ENCODE results near the gene ARHGEF19. TPM values are rescaled to one million over a fixed set of nuclear protein-coding genes. Genes with fewer than 3 reads are reported as not detected.
A peak's percentile ranks its signal among the peaks of the same experiment; 100 is the strongest.
"Not testable (repeated sequence)": the region's sequence is repeated elsewhere in the genome, so short reads cannot be mapped to it uniquely, and the experiment has no call there.

The ARHGEF19 gene
- total and polyA plus RNA-seq, 11 donors, result 0.97 to 3.8 (median 2.3) TPM

GRCh38 chr1:16164213-16165072 is 48.0 kb downstream of the ARHGEF19 start:
- TF ChIP-seq CTCF (IDR thresholded peaks at IDR 0.05), result no peak
- TF ChIP-seq POLR2A (IDR thresholded peaks at IDR 0.05), result no peak
- Histone ChIP-seq H3K4me3 (no peak overlapping the region), H3K27ac (peak overlapping the region in 3 of 12 donors; percentile 15 to 62 (median 57)), H3K36me3 (no peaks in the 10 kb centered on the region), H3K27me3 (peaks cover 0 to 12% (median 0%) of the 10 kb centered on the region in 9 donors), H3K4me1 (peaks cover 0 to 31% (median 16%) of the 10 kb centered on the region in 12 donors), H3K9me3 (no peaks in the 10 kb centered on the region)
- peak in 3 of 4 donors; percentile 36 to 52 (median 43) for ATAC-seq
- WGBS, 4 donors, result 57 to 67% (median 61%) methylated on average over 14 to 17 of the region's 17 CpGs
- peak in 1 of 5 donors; percentile 59 for DNase-seq
- intact Hi-C loops (cut with DNase I), result no loop called here

GRCh38 chr1:16163608-16164212 is 48.7 kb downstream of the ARHGEF19 start:
- DNase-seq; H3K4me3 ChIP-seq; H3K27ac ChIP-seq; ATAC-seq; intact Hi-C loops (cut with DNase I); H3K36me3 ChIP-seq; H3K9me3 ChIP-seq: not testable (repeated sequence)
- Histone ChIP-seq H3K27me3 (peaks cover 0 to 12% (median 0%) of the 10 kb centered on the region in 9 donors), H3K4me1 (peaks cover 0 to 31% (median 16%) of the 10 kb centered on the region in 12 donors)
- WGBS, 4 donors, result 90 to 96% (median 91%) methylated on average over 12 of the region's 12 CpGs

GRCh38 chr1:16162163-16162822 is 50.2 kb downstream of the ARHGEF19 start:
- TF ChIP-seq POLR2A (IDR thresholded peaks at IDR 0.05) (no peak), CTCF (IDR thresholded peaks at IDR 0.05) (no peak)
- DNase-seq (no peak), ATAC-seq (no peak)
- Histone ChIP-seq H3K4me3 (peak overlapping the region in 1 of 12 donors; percentile 5), H3K27me3 (peaks cover 0 to 5% (median 0%) of the 10 kb centered on the region in 9 donors), H3K27ac (no peak overlapping the region), H3K9me3 (no peaks in the 10 kb centered on the region), H3K36me3 (no peaks in the 10 kb centered on the region), H3K4me1 (peaks cover 0 to 27% (median 8%) of the 10 kb centered on the region in 12 donors)
- intact Hi-C loops (cut with DNase I), result no loop called here
- WGBS, 4 donors, result 64 to 75% (median 72%) methylated on average over 32 of the region's 32 CpGs

GRCh38 chr1:16161717-16162116 is 50.7 kb downstream of the ARHGEF19 start:
- Histone ChIP-seq H3K27me3 (peaks cover 0 to 5% (median 0%) of the 10 kb centered on the region in 9 donors), H3K4me3 (no peak overlapping the region), H3K9me3 (no peaks in the 10 kb centered on the region), H3K4me1 (peaks cover 0 to 29% (median 8%) of the 10 kb centered on the region in 12 donors), H3K36me3 (no peaks in the 10 kb centered on the region), H3K27ac (no peak overlapping the region)
- DNase-seq, result no peak
- ATAC-seq, result no peak
- TF ChIP-seq CTCF (IDR thresholded peaks at IDR 0.05), result no peak
- no peak for TF ChIP-seq POLR2A (IDR thresholded peaks at IDR 0.05)
- 85 to 99% (median 92%) methylated on average over 5 of the region's 5 CpGs for WGBS, 4 donors
- intact Hi-C loops (cut with DNase I), result no loop called here

All from heart left ventricle (tissue), 16 donors.